Stomach (tissue), 4 donors: ENCODE data around the gene SULF2.

Experiments used
- CTCF ChIP-seq, 7 experiments: fragments of 450-650 bp in 4 of 7; fragments of 200-600 bp in 3 of 7; sonication (generic) in 3 of 7; IDR thresholded peaks; one replicate each; pipeline ENCODE4 v1.5.1; 2016 to 2019; ENCODE audit warnings: antibody characterized with exemption in 7 of 7, control low read depth in 2 of 7, mild to moderate bottlenecking in 1 of 7
- EP300 ChIP-seq: sonication (generic); formaldehyde crosslinking; IDR thresholded peaks from one replicate; pipeline ENCODE4 v1.6.1; 2017; ENCODE audit warnings: antibody characterized with exemption
- POLR2A ChIP-seq, 4 donors: fragments of 450-650 bp; IDR thresholded peaks; one replicate each; pipeline ENCODE4 v1.6.1; 2016; ENCODE audit warnings: antibody characterized with exemption in 4 of 4, control low read depth in 2 of 4, mild to moderate bottlenecking in 1 of 4, moderate library complexity in 1 of 4

GRCh38 chr20:47623206-47623605, 162.1 kb downstream of the SULF2 start:
- no peak for TF ChIP-seq CTCF (IDR thresholded peaks at IDR 0.05)
- no peak for TF ChIP-seq POLR2A (IDR thresholded peaks at IDR 0.05)
- TF ChIP-seq EP300 = no peak
